ENCODE measurements around the gene SSTR3. TPM values are rescaled to one million over a fixed set of nuclear protein-coding genes. Genes with fewer than 3 reads are reported as not detected.

Gene SSTR3
- total and polyA plus RNA-seq, 2 of the 13 experiments (the other 11 are each of a cell fraction or from before 2014, with no cell fraction given) = 0.08 to 0.64 TPM

DNA sequence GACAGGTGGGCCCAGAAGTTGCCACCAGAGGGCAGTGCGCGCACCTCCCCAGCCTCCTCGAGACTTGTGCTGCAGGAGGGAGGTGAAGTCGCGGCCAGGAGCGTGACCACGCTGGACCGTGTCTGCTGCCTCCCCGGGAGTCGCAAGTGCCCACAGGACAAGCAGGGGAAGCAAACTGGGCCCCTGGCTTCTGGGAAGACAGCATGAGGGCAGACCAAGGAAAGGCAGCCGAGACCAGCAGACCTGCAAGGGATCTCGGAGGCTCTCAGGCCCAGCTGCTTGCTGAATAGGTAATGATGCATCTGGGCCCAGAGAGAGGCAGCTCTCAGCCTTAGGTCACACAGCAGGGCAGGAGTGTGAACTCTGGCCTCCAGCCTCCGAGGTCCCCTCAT is 45.6 kb downstream of the SSTR3 start (continued):
- TF ChIP-seq, protein P1, sequence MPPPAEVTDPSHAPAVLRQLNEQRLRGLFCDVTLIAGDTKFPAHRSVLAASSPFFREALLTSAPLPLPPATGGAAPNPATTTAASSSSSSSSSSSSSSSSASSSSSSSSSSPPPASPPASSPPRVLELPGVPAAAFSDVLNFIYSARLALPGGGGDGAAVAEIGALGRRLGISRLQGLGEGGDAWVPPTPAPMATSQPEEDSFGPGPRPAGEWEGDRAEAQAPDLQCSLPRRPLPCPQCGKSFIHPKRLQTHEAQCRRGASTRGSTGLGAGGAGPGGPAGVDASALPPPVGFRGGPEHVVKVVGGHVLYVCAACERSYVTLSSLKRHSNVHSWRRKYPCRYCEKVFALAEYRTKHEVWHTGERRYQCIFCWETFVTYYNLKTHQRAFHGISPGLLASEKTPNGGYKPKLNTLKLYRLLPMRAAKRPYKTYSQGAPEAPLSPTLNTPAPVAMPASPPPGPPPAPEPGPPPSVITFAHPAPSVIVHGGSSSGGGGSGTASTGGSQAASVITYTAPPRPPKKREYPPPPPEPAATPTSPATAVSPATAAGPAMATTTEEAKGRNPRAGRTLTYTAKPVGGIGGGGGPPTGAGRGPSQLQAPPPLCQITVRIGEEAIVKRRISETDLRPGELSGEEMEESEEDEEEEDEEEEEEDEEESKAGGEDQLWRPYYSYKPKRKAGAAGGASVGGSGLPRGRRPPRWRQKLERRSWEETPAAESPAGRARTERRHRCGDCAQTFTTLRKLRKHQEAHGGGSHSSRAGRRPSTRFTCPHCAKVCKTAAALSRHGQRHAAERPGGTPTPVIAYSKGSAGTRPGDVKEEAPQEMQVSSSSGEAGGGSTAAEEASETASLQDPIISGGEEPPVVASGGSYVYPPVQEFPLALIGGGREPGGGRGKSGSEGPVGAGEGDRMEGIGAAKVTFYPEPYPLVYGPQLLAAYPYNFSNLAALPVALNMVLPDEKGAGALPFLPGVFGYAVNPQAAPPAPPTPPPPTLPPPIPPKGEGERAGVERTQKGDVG (CRISPR knock-in tag; IDR thresholded peaks at IDR 0.05; ENCODE audit: borderline replicate concordance) = no peak
- TF ChIP-seq JARID2 (CRISPR knock-in tag; IDR thresholded peaks at IDR 0.05; ENCODE audit: insufficient replicate concordance) (no peak), HNRNPL (IDR thresholded peaks at IDR 0.05; ENCODE audit: low read depth, low read length) (0 out of 2 replicates have a peak, but pooled peaks have one; percentile 11), ZNF256 (CRISPR knock-in tag; conservative IDR thresholded peaks at IDR 0.05) (no peak), ZFYVE20 (CRISPR knock-in tag; IDR thresholded peaks at IDR 0.05; ENCODE audit: borderline replicate concordance, low read depth) (no peak), HNRNPLL (IDR thresholded peaks at IDR 0.05; ENCODE audit: low read depth, low read length, poor library complexity, severe bottlenecking) (no peak), SMYD3 (CRISPR knock-in tag; IDR thresholded peaks at IDR 0.05) (no peak), RBAK (CRISPR knock-in tag; IDR thresholded peaks at IDR 0.05) (no peak)
- TF ChIP-seq, protein P2, sequence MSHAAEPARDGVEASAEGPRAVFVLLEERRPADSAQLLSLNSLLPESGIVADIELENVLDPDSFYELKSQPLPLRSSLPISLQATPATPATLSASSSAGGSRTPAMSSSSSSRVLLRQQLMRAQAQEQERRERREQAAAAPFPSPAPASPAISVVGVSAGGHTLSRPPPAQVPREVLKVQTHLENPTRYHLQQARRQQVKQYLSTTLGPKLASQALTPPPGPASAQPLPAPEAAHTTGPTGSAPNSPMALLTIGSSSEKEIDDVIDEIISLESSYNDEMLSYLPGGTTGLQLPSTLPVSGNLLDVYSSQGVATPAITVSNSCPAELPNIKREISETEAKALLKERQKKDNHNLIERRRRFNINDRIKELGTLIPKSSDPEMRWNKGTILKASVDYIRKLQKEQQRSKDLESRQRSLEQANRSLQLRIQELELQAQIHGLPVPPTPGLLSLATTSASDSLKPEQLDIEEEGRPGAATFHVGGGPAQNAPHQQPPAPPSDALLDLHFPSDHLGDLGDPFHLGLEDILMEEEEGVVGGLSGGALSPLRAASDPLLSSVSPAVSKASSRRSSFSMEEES (CRISPR knock-in tag; IDR thresholded peaks at IDR 0.05) = no peak
- TF ChIP-seq, protein P3, sequence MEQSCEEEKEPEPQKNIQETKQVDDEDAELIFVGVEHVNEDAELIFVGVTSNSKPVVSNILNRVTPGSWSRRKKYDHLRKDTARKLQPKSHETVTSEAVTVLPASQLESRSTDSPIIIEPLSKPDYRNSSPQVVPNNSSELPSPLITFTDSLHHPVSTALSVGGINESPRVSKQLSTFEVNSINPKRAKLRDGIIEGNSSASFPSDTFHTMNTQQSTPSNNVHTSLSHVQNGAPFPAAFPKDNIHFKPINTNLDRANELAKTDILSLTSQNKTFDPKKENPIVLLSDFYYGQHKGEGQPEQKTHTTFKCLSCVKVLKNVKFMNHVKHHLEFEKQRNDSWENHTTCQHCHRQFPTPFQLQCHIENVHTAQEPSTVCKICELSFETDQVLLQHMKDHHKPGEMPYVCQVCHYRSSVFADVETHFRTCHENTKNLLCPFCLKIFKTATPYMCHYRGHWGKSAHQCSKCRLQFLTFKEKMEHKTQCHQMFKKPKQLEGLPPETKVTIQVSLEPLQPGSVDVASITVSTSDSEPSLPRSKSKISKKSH (CRISPR knock-in tag; IDR thresholded peaks at IDR 0.05; ENCODE audit: borderline replicate concordance) = no peak
- TF ChIP-seq, protein P4, sequence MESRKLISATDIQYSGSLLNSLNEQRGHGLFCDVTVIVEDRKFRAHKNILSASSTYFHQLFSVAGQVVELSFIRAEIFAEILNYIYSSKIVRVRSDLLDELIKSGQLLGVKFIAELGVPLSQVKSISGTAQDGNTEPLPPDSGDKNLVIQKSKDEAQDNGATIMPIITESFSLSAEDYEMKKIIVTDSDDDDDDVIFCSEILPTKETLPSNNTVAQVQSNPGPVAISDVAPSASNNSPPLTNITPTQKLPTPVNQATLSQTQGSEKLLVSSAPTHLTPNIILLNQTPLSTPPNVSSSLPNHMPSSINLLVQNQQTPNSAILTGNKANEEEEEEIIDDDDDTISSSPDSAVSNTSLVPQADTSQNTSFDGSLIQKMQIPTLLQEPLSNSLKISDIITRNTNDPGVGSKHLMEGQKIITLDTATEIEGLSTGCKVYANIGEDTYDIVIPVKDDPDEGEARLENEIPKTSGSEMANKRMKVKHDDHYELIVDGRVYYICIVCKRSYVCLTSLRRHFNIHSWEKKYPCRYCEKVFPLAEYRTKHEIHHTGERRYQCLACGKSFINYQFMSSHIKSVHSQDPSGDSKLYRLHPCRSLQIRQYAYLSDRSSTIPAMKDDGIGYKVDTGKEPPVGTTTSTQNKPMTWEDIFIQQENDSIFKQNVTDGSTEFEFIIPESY (CRISPR knock-in tag; IDR thresholded peaks at IDR 0.05) = no peak
- TF ChIP-seq, protein P5, sequence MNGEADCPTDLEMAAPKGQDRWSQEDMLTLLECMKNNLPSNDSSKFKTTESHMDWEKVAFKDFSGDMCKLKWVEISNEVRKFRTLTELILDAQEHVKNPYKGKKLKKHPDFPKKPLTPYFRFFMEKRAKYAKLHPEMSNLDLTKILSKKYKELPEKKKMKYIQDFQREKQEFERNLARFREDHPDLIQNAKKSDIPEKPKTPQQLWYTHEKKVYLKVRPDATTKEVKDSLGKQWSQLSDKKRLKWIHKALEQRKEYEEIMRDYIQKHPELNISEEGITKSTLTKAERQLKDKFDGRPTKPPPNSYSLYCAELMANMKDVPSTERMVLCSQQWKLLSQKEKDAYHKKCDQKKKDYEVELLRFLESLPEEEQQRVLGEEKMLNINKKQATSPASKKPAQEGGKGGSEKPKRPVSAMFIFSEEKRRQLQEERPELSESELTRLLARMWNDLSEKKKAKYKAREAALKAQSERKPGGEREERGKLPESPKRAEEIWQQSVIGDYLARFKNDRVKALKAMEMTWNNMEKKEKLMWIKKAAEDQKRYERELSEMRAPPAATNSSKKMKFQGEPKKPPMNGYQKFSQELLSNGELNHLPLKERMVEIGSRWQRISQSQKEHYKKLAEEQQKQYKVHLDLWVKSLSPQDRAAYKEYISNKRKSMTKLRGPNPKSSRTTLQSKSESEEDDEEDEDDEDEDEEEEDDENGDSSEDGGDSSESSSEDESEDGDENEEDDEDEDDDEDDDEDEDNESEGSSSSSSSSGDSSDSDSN (CRISPR knock-in tag; IDR thresholded peaks at IDR 0.05) = 0 out of 2 replicates have a peak, but pooled peaks have one; percentile 28
- TF ChIP-seq, protein P6, sequence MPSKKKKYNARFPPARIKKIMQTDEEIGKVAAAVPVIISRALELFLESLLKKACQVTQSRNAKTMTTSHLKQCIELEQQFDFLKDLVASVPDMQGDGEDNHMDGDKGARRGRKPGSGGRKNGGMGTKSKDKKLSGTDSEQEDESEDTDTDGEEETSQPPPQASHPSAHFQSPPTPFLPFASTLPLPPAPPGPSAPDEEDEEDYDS (CRISPR knock-in tag; IDR thresholded peaks at IDR 0.05) = 0 out of 2 replicates have a peak, but pooled peaks have one; percentile 18
